GM23248 (cell line): ENCODE results near the gene SEMA3G. TPM values are rescaled to one million over a fixed set of nuclear protein-coding genes. Genes with fewer than 3 reads are reported as not detected.

Experiments used
- DNase-seq: peaks from one replicate; pipeline ENCODE4 v3.0.0-alpha.2; 2015
- H2AFZ ChIP-seq: fragments of 200-600 bp; sonication (generic); 2 replicates; pipeline ENCODE4 v1.6.1; 2016; ENCODE audit warnings: antibody characterized with exemption
- H3F3A ChIP-seq: fragments of 200-600 bp; sonication (generic); 2 replicates; pipeline ENCODE4 v1.6.1; 2016; ENCODE audit warnings: mild to moderate bottlenecking, antibody characterized with exemption, mixed run types; ENCODE audit not compliant: insufficient read depth
- H3K27ac ChIP-seq: fragments of 200-600 bp; sonication (generic); 2 replicates; pipeline ENCODE4 v1.5.1; 2016; ENCODE audit warnings: mild to moderate bottlenecking
- H3K27me3 ChIP-seq: fragments of 200-600 bp; sonication (generic); replicated peaks from 2 replicates; pipeline ENCODE4 v1.6.1; 2016; ENCODE audit warnings: mild to moderate bottlenecking; ENCODE audit not compliant: insufficient read depth
- H3K36me3 ChIP-seq: fragments of 200-600 bp; sonication (generic); 2 replicates; pipeline ENCODE4 v1.6.1; 2016; ENCODE audit warnings: low read depth, mild to moderate bottlenecking
- H3K4me1 ChIP-seq: fragments of 200-600 bp; sonication (generic); 2 replicates; pipeline ENCODE4 v1.6.1; 2016; ENCODE audit warnings: mild to moderate bottlenecking; ENCODE audit not compliant: insufficient read depth
- H3K4me2 ChIP-seq: fragments of 200-600 bp; sonication (generic); one replicate; pipeline ENCODE4 v1.6.1; 2016; ENCODE audit warnings: mild to moderate bottlenecking; ENCODE audit not compliant: unreplicated experiment
- H3K4me3 ChIP-seq: fragments of 200-600 bp; sonication (generic); 2 replicates; pipeline ENCODE4 v1.5.1; 2016; ENCODE audit warnings: mild to moderate bottlenecking
- H3K79me2 ChIP-seq: fragments of 200-600 bp; sonication (generic); 2 replicates; pipeline ENCODE4 v1.6.1; 2016; ENCODE audit warnings: mild to moderate bottlenecking; ENCODE audit not compliant: insufficient read depth
- H3K9ac ChIP-seq: fragments of 200-600 bp; sonication (generic); 2 replicates; pipeline ENCODE4 v1.6.1; 2016; ENCODE audit warnings: mild to moderate bottlenecking
- H3K9me2 ChIP-seq: fragments of 200-600 bp; sonication (generic); 2 replicates; pipeline ENCODE4 v1.6.1; 2016; ENCODE audit warnings: mixed run types, mild to moderate bottlenecking, moderate library complexity; ENCODE audit not compliant: insufficient read depth
- H3K9me3 ChIP-seq: fragments of 200-600 bp; sonication (generic); one replicate; pipeline ENCODE4 v1.6.1; 2017; ENCODE audit warnings: low read depth
- H4K20me1 ChIP-seq: fragments of 200-600 bp; sonication (generic); 2 replicates; pipeline ENCODE4 v1.6.0; 2016; ENCODE audit not compliant: insufficient read depth
- EZH2 ChIP-seq: fragments of 200-600 bp; sonication (generic); IDR thresholded peaks from 2 replicates; pipeline ENCODE4 v1.6.1; 2018; ENCODE audit warnings: antibody characterized with exemption, mild to moderate bottlenecking; ENCODE audit not compliant: insufficient read depth, poor library complexity, severe bottlenecking
- EZH2phosphoT487 ChIP-seq: fragments of 200-600 bp; sonication (generic); IDR thresholded peaks from 2 replicates; pipeline ENCODE4 v1.6.1; 2018; ENCODE audit warnings: antibody characterized with exemption, moderate library complexity, mild to moderate bottlenecking, low read depth; ENCODE audit not compliant: insufficient read depth
- WGBS, 2 experiments: methylation state at CpG; one replicate each; pipeline ENCODE4 v1.1.6; 2015 to 2017; ENCODE audit warnings: low lambda C conversion rate in 2 of 2, low coverage in 1 of 2; ENCODE audit errors: missing lambda C conversion rate in 2 of 2; 5-methylcytosine and 5-hydroxymethylcytosine counted together
- in situ Hi-C: fragments of 300-500 bp; cut with MboI; formaldehyde crosslinking; loops from 2 replicates; pipeline ENCODE4 v1.15.0; 2020
- polyA plus RNA-seq: library from polyadenylated mRNA; unstranded; fragments of >200 nt; fragmentation: Nextera tagmentation; extraction: Ambion mirVana; gene quantifications from 2 replicates; pipeline ENCODE4 v1.2.1, GENCODE V29; 2016
- total RNA-seq: library from RNA; depleted of rRNA; stranded (reverse); fragments of >200 nt; shearing (Covaris generic); gene quantifications from 2 replicates; pipeline ENCODE4 v1.2.3, GENCODE V29; 2014

SEMA3G gene
- total and polyA plus RNA-seq, 2 experiments from 2014 or later, result 0.21 TPM; not detected in 1

DNA sequence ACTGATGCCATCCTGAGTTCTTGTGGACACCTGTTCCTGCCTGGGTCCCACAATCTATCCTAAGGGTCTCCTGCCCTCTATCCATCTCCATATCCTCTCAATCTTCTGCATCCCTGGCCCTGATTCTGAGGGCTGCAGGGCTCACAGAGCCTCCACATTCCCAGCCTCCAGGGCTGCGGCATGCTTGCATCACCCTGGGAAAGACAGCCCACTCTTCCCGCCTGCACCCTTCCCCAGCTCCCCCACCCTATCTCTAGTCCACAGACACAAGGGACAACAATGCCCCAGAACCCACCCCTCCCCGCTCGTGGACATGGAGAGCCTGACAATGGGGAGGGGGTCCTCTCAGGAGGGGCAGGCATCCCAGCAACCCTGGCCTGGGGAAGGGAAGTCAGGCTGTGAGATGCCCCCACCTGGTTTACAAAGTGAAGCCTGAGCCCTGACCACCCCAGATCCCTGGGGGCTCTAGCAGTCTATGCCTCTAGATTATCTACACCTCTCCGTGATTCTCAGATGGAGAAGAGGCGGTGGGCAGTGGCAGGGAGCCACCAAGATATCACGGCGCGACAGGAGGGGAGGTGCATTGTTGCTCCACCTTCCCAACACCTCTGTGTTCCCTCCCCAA, 10.3 kb downstream of the SEMA3G start:
- Histone ChIP-seq H2AFZ (no peak overlapping the region), H3K79me2 (no peaks in the 10 kb centered on the region), H3K9me3 (no peaks in the 10 kb centered on the region), H3K4me3 (no peak overlapping the region), H4K20me1 (no peaks in the 10 kb centered on the region), H3F3A (no peaks in the 10 kb centered on the region), H3K9ac (no peak overlapping the region), H3K36me3 (no peaks in the 10 kb centered on the region), H3K9me2 (no peaks in the 10 kb centered on the region), H3K4me1 (peaks cover 8% of the 10 kb centered on the region; the same call in 1 of the 2 replicates), H3K27ac (no peak overlapping the region), H3K27me3 (no peaks in the 10 kb centered on the region), H3K4me2 (no peak overlapping the region)
- no peak for TF ChIP-seq EZH2phosphoT487
- TF ChIP-seq EZH2, result no peak
- WGBS, 2 experiments, result 73 to 81% methylated on average over 9 of the region's 9 CpGs
- no peak for DNase-seq
- in situ Hi-C loops, result no loop called here

DNA sequence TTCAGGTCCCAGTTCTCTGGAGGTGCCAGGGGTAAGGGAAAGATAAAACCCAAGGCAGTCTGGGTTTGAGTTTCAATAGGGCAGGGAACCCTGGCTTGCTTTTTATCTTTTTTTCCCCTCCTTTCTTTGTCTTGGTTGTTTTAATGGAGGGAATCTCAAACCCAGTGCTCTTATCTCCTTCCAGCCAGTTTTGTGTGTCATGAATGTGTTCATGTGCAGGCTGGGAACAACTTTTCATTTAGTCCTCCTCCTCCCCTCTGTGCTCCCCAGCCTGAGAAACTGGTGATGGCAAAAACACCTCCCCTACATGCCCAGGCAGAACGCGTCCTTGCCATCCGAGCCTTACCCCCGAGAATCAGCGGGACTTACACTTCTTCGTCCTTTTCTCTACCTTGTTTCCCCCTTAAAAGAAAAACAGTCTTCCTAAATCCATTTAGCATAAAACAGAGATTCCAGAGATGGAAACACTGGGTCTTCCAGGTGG, 10.9 kb downstream of the SEMA3G start:
- WGBS, 2 experiments, result 86 to 88% methylated on average over 6 of the region's 6 CpGs
- H3K9me3 ChIP-seq, result no peaks in the 10 kb centered on the region

DNA sequence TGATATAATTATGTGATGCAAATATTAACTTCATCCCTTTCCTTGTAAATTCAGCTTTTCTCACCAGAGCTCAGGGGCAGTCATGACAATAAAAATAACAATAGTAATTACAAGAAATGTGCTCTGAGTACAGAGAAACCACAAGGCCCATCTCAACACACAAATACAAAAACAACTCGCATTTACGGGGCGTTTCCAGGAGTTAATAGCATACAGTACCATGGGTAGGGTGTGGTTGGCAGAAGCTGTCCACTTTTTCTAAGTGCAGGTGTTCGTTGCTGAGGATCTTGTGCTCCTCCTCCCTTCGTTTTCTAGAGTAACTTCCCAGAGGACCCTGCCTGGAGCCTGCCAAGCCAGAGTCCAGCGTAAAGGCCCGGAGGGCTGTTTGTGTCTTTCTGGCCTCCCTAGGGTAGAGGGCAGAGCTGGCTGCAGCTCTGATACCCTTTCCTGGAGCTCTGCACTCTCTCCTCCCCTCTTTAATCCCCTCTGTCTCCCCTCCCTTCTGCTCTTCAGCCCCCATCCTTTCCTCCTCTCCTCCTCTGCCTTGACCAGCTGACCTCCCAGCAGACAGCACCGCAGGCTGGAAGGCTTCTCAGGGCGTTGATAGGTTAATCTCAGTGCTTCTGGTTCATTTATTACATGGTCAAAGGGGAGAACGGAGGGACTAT, 11.4 kb downstream of the SEMA3G start:
- no peak overlapping the region for H3K27ac ChIP-seq
- in situ Hi-C loops, result no loop called here
- no peak for TF ChIP-seq EZH2phosphoT487
- TF ChIP-seq EZH2, result no peak
- no peaks in the 10 kb centered on the region for H3K9me3 ChIP-seq
- H3K9me2 ChIP-seq, result no peaks in the 10 kb centered on the region
- WGBS, 2 experiments, result 82 to 83% methylated on average over 10 of the region's 10 CpGs
- no peak overlapping the region for H2AFZ ChIP-seq
- H3K27me3 ChIP-seq, result no peaks in the 10 kb centered on the region
- H4K20me1 ChIP-seq, result no peaks in the 10 kb centered on the region
- no peak overlapping the region for H3K4me2 ChIP-seq
- H3K4me1 ChIP-seq, result peaks cover 8% of the 10 kb centered on the region; the same call in 1 of the 2 replicates
- no peaks in the 10 kb centered on the region for H3K36me3 ChIP-seq
- H3K4me3 ChIP-seq, result no peak overlapping the region
- H3F3A ChIP-seq, result no peaks in the 10 kb centered on the region
- no peaks in the 10 kb centered on the region for H3K79me2 ChIP-seq
- no peak overlapping the region for H3K9ac ChIP-seq
- no peak for DNase-seq

More for the DNA sequence above, 10.9 kb downstream of the SEMA3G start:
- in situ Hi-C loops, result no loop called here
- Histone ChIP-seq H3F3A (no peaks in the 10 kb centered on the region), H4K20me1 (no peaks in the 10 kb centered on the region), H3K9ac (no peak overlapping the region), H3K27me3 (no peaks in the 10 kb centered on the region), H3K79me2 (no peaks in the 10 kb centered on the region), H2AFZ (no peak overlapping the region), H3K4me2 (no peak overlapping the region), H3K27ac (no peak overlapping the region), H3K36me3 (no peaks in the 10 kb centered on the region), H3K4me1 (peaks cover 8% of the 10 kb centered on the region; the same call in 1 of the 2 replicates), H3K9me2 (no peaks in the 10 kb centered on the region), H3K4me3 (no peak overlapping the region)
- no peak for TF ChIP-seq EZH2
- no peak for TF ChIP-seq EZH2phosphoT487
- DNase-seq, result no peak

- WGBS, 2 experiments, result 79 to 82% methylated on average over 4 of the region's 4 CpGs
- DNase-seq, result no peak
- TF ChIP-seq EZH2 (no peak), EZH2phosphoT487 (no peak)
Measured at GRCh38 chr3:52432691-52433141, 12.2 kb downstream of the SEMA3G start.

More at GRCh38 chr3:52432691-52433141, 12.2 kb downstream of the SEMA3G start:
- no peaks in the 10 kb centered on the region for H3K9me3 ChIP-seq
- H3K4me3 ChIP-seq, result no peak overlapping the region
- H3K27ac ChIP-seq, result no peak overlapping the region
- in situ Hi-C loops, result no loop called here
- H4K20me1 ChIP-seq, result no peaks in the 10 kb centered on the region
- no peak overlapping the region for H2AFZ ChIP-seq
- H3F3A ChIP-seq, result no peaks in the 10 kb centered on the region
- no peak overlapping the region for H3K4me2 ChIP-seq
- H3K79me2 ChIP-seq, result no peaks in the 10 kb centered on the region
- no peak overlapping the region for H3K9ac ChIP-seq
- H3K9me2 ChIP-seq, result no peaks in the 10 kb centered on the region
- H3K27me3 ChIP-seq, result no peaks in the 10 kb centered on the region
- peaks cover 8% of the 10 kb centered on the region; the same call in 1 of the 2 replicates for H3K4me1 ChIP-seq
- no peaks in the 10 kb centered on the region for H3K36me3 ChIP-seq
